SK-N-SH (cell line): ENCODE measurements around the gene RCSD1.

ENCODE experiments used
- EZH2phosphoT487 ChIP-seq: fragments of 200-600 bp; sonication (generic); IDR thresholded peaks from 2 replicates; pipeline ENCODE4 v1.6.1; 2017; ENCODE audit warnings: low read depth, mixed run types, mild to moderate bottlenecking, antibody characterized with exemption, moderate library complexity, borderline replicate concordance
- GATA2 ChIP-seq: sonication (generic); formaldehyde crosslinking; IDR thresholded peaks from 2 replicates; pipeline ENCODE4 v1.5.0; 2020; ENCODE audit warnings: mild to moderate bottlenecking, missing genetic modification reagents
- JUND ChIP-seq: IDR thresholded peaks from 2 replicates; pipeline ENCODE4 v1.4.0; 2012
- POLR2AphosphoS5 ChIP-seq: IDR thresholded peaks from 2 replicates; pipeline ENCODE4 v1.6.1; 2012; ENCODE audit warnings: low read depth, low read length
- SMC3 ChIP-seq: IDR thresholded peaks from 2 replicates; pipeline ENCODE4 v1.6.1; 2012; ENCODE audit warnings: low read depth, low read length, improper control_type of control experiment
- TF ChIP-seq, protein P1 (sequence below): IDR thresholded peaks from 2 replicates; pipeline ENCODE4 v1.6.1; 2012; ENCODE audit warnings: mild to moderate bottlenecking, low read depth, low read length, moderate library complexity
- TF ChIP-seq, protein P2 (sequence below): fragments of 200-600 bp; sonication (generic); IDR thresholded peaks from 2 replicates; pipeline ENCODE4 v1.6.1; 2017; ENCODE audit warnings: antibody characterized with exemption, mild to moderate bottlenecking, moderate library complexity
- TF ChIP-seq, protein P3 (sequence below): fragments of 150-350 bp; IDR thresholded peaks from 2 replicates; pipeline ENCODE4 v1.6.1; 2016; ENCODE audit warnings: mild to moderate bottlenecking, low read depth, low read length
- TF ChIP-seq, protein P4 (sequence below): IDR thresholded peaks from 2 replicates; pipeline ENCODE4 v1.4.0; 2012; ENCODE audit warnings: low read depth
- TF ChIP-seq, protein P5 (sequence below): IDR thresholded peaks from 2 replicates; pipeline ENCODE4 v1.4.0; 2012; ENCODE audit warnings: low read depth, borderline replicate concordance
- TF ChIP-seq, protein P6 (sequence below): fragments of 150-350 bp; IDR thresholded peaks from 2 replicates; pipeline ENCODE4 v1.6.1; 2017; ENCODE audit warnings: antibody characterized with exemption, low read length, low read depth, borderline replicate concordance

DNA sequence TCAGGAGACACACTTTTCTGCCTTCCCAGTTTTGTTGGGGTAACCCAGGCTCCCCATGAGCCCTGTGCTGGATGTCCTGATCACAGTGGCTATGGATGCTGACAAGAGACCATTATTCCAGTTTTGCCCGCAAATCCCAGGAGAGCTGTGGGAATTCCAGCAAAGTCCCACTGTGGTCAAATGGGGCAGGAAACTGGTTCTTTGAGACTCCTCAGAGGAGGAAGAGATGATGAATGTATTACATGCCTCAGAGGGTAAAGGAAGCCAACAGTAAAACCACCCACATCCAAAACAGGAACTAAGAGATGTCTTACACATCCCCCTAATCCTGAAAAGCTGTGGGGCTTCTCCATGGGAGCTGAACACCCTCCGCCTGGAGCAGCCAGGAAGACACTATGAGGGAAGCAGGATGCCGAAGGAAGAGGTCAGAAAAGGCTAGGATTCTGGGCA is 78.9 kb downstream of the RCSD1 start:
- TF ChIP-seq, protein P1, sequence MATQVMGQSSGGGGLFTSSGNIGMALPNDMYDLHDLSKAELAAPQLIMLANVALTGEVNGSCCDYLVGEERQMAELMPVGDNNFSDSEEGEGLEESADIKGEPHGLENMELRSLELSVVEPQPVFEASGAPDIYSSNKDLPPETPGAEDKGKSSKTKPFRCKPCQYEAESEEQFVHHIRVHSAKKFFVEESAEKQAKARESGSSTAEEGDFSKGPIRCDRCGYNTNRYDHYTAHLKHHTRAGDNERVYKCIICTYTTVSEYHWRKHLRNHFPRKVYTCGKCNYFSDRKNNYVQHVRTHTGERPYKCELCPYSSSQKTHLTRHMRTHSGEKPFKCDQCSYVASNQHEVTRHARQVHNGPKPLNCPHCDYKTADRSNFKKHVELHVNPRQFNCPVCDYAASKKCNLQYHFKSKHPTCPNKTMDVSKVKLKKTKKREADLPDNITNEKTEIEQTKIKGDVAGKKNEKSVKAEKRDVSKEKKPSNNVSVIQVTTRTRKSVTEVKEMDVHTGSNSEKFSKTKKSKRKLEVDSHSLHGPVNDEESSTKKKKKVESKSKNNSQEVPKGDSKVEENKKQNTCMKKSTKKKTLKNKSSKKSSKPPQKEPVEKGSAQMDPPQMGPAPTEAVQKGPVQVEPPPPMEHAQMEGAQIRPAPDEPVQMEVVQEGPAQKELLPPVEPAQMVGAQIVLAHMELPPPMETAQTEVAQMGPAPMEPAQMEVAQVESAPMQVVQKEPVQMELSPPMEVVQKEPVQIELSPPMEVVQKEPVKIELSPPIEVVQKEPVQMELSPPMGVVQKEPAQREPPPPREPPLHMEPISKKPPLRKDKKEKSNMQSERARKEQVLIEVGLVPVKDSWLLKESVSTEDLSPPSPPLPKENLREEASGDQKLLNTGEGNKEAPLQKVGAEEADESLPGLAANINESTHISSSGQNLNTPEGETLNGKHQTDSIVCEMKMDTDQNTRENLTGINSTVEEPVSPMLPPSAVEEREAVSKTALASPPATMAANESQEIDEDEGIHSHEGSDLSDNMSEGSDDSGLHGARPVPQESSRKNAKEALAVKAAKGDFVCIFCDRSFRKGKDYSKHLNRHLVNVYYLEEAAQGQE: no peak
- TF ChIP-seq, protein P2, sequence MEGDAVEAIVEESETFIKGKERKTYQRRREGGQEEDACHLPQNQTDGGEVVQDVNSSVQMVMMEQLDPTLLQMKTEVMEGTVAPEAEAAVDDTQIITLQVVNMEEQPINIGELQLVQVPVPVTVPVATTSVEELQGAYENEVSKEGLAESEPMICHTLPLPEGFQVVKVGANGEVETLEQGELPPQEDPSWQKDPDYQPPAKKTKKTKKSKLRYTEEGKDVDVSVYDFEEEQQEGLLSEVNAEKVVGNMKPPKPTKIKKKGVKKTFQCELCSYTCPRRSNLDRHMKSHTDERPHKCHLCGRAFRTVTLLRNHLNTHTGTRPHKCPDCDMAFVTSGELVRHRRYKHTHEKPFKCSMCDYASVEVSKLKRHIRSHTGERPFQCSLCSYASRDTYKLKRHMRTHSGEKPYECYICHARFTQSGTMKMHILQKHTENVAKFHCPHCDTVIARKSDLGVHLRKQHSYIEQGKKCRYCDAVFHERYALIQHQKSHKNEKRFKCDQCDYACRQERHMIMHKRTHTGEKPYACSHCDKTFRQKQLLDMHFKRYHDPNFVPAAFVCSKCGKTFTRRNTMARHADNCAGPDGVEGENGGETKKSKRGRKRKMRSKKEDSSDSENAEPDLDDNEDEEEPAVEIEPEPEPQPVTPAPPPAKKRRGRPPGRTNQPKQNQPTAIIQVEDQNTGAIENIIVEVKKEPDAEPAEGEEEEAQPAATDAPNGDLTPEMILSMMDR: no peak
- TF ChIP-seq POLR2AphosphoS5 (no peak), GATA2 (CRISPR knock-in tag) (no peak), SMC3 (no peak), JUND (no peak), EZH2phosphoT487 (no peak)
- TF ChIP-seq, protein P3, sequence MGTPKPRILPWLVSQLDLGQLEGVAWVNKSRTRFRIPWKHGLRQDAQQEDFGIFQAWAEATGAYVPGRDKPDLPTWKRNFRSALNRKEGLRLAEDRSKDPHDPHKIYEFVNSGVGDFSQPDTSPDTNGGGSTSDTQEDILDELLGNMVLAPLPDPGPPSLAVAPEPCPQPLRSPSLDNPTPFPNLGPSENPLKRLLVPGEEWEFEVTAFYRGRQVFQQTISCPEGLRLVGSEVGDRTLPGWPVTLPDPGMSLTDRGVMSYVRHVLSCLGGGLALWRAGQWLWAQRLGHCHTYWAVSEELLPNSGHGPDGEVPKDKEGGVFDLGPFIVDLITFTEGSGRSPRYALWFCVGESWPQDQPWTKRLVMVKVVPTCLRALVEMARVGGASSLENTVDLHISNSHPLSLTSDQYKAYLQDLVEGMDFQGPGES: no peak
- TF ChIP-seq, protein P4, sequence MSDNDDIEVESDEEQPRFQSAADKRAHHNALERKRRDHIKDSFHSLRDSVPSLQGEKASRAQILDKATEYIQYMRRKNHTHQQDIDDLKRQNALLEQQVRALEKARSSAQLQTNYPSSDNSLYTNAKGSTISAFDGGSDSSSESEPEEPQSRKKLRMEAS: no peak
- TF ChIP-seq, protein P5, sequence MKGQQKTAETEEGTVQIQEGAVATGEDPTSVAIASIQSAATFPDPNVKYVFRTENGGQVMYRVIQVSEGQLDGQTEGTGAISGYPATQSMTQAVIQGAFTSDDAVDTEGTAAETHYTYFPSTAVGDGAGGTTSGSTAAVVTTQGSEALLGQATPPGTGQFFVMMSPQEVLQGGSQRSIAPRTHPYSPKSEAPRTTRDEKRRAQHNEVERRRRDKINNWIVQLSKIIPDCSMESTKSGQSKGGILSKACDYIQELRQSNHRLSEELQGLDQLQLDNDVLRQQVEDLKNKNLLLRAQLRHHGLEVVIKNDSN: no peak
- TF ChIP-seq, protein P6, sequence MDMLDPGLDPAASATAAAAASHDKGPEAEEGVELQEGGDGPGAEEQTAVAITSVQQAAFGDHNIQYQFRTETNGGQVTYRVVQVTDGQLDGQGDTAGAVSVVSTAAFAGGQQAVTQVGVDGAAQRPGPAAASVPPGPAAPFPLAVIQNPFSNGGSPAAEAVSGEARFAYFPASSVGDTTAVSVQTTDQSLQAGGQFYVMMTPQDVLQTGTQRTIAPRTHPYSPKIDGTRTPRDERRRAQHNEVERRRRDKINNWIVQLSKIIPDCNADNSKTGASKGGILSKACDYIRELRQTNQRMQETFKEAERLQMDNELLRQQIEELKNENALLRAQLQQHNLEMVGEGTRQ: no peak
